CD8-positive, alpha-beta memory T cell (primary cell): ENCODE measurements around the gene UTP11. TPM values are rescaled to one million over a fixed set of nuclear protein-coding genes. Genes with fewer than 3 reads are reported as not detected.
"Not testable (repeated sequence)": the region's sequence is repeated elsewhere in the genome, so short reads cannot be mapped to it uniquely, and the experiment has no call there.

Experiments
- CTCF ChIA-PET: fragments of 350-600 bp; sonication (Branson Sonifier 250); formaldehyde crosslinking; loops from one replicate; lab custom pipeline; 2021; ENCODE audit warnings: antibody characterized with exemption; lab: Charles Lee
- POLR2A ChIA-PET: fragments of 350-600 bp; sonication (Branson Sonifier 250); formaldehyde crosslinking; loops from one replicate; lab custom pipeline; 2021; ENCODE audit warnings: antibody characterized with exemption; lab: Charles Lee
- DNase-seq, 5 donors: peaks; one replicate each; pipeline versions ENCODE4 v3.0.0 to v3.0.0-alpha.2; 2020 to 2022; ENCODE audit warnings: mixed read lengths in 1 of 5
- H3K27ac ChIP-seq: one replicate; pipeline ENCODE4 v1.7.0; 2013; ENCODE audit warnings: low read depth, mild to moderate bottlenecking, low read length, moderate library complexity
- H3K27me3 ChIP-seq: 2 replicates; pipeline ENCODE4 v1.7.0; 2013; ENCODE audit warnings: low read length, mild to moderate bottlenecking; ENCODE audit not compliant: insufficient read depth, poor library complexity, severe bottlenecking
- H3K36me3 ChIP-seq: 2 replicates; pipeline ENCODE4 v1.7.0; 2013; ENCODE audit warnings: mild to moderate bottlenecking, low read length, moderate library complexity; ENCODE audit not compliant: insufficient read depth
- H3K4me1 ChIP-seq: 2 replicates; pipeline ENCODE4 v1.7.0; 2013; ENCODE audit warnings: mild to moderate bottlenecking, low read length, moderate library complexity; ENCODE audit not compliant: insufficient read depth
- H3K4me3 ChIP-seq: 2 replicates; pipeline ENCODE4 v1.7.0; 2013; ENCODE audit warnings: mild to moderate bottlenecking, low read length
- H3K9me3 ChIP-seq: 2 replicates; pipeline ENCODE4 v1.7.0; 2013; ENCODE audit warnings: mild to moderate bottlenecking, low read length
- H3K27ac Mint-ChIP-seq, 8 donors: one replicate each; pipeline ENCODE4 v1.8.0; 2020 to 2021; ENCODE audit warnings: mixed read lengths in 8 of 8, mild to moderate bottlenecking in 6 of 8, inconsistent platforms in 3 of 8, moderate library complexity in 3 of 8
- H3K27me3 Mint-ChIP-seq, 2 donors: one replicate each; pipeline ENCODE4 v1.8.0; 2020 to 2021; ENCODE audit warnings: mixed read lengths in 2 of 2, mild to moderate bottlenecking in 1 of 2, moderate library complexity in 1 of 2
- H3K36me3 Mint-ChIP-seq, 3 donors: one replicate each; pipeline ENCODE4 v1.8.0; 2020 to 2021; ENCODE audit warnings: mixed read lengths in 3 of 3, inconsistent platforms in 1 of 3, mild to moderate bottlenecking in 1 of 3
- H3K4me1 Mint-ChIP-seq, 3 donors: one replicate each; pipeline ENCODE4 v1.8.0; 2020 to 2021; ENCODE audit warnings: mixed read lengths in 3 of 3, inconsistent platforms in 1 of 3, mild to moderate bottlenecking in 1 of 3
- H3K4me3 Mint-ChIP-seq, 7 donors: one replicate each; pipeline ENCODE4 v1.8.0; 2020 to 2021; ENCODE audit warnings: mixed read lengths in 7 of 7, mild to moderate bottlenecking in 6 of 7, moderate library complexity in 4 of 7, inconsistent platforms in 2 of 7
- H3K9me3 Mint-ChIP-seq, 5 donors: one replicate each; pipeline ENCODE4 v1.8.0; 2020 to 2022; ENCODE audit warnings: mixed read lengths in 5 of 5, mild to moderate bottlenecking in 3 of 5, moderate library complexity in 2 of 5, inconsistent platforms in 1 of 5
- polyA plus RNA-seq: library from polyadenylated mRNA; unstranded; fragments of 300-500 nt; fragmentation: Illumina TruSeq; gene quantifications from one replicate; pipeline ENCODE4 v1.2.3, GENCODE V29; 2021
- total RNA-seq, 2 experiments: library from RNA; stranded (reverse); gene quantifications; one replicate each; pipeline ENCODE4 v1.2.3, GENCODE V29; 2021

UTP11 gene
- total RNA-seq (10 to 100 TPM; 73.5 to 73.6 TPM), polyA plus RNA-seq (22.4 TPM)

- peak; percentile 80 to 95 (median 91) for DNase-seq
- H3K4me3 ChIP-seq, result peak within 1 kb of the TSS; percentile 73
- peak within 1 kb of the TSS; percentile 79 for H3K27ac ChIP-seq
- no peaks in the 10 kb centered on the region for H3K9me3 ChIP-seq
- no peaks in the 10 kb centered on the region for H3K9me3 Mint-ChIP-seq
- peaks cover 0 to 2% of the 10 kb centered on the region in 2 donors for H3K27me3 Mint-ChIP-seq
- ChIA-PET CTCF (interaction anchor here (0.6 to 1.8 kb wide), 5 partner anchors 14 to 1786 kb away, joined by 3 to 8 read pairs (median 4); partner anchors contain the start of genes MTF1 and SF3A3), POLR2A (interaction anchor here (0.6 to 1.0 kb wide), 3 partner anchors 16 to 552 kb away, joined by 3 to 4 read pairs (median 3); partner anchors contain the start of genes C1orf122 and YRDC)
- peaks cover 46 to 57% (median 50%) of the 10 kb centered on the region in 3 donors for H3K4me1 Mint-ChIP-seq
- H3K4me3 Mint-ChIP-seq, result peak within 1 kb of the TSS; percentile 95 to 99 (median 99)
- peak within 1 kb of the TSS; percentile 89 to 100 (median 97) for H3K27ac Mint-ChIP-seq
- peaks cover 45% of the 10 kb centered on the region for H3K4me1 ChIP-seq
- peaks cover 22% of the 10 kb centered on the region for H3K36me3 ChIP-seq
- no peaks in the 10 kb centered on the region for H3K27me3 ChIP-seq
- peaks cover 0 to 34% (median 4%) of the 10 kb centered on the region in 3 donors for H3K36me3 Mint-ChIP-seq
Measured at GRCh38 chr1:38012363-38013226, at the start of gene UTP11. Gene UTP11 (plus strand): TSS chr1:38012734. CDS start chr1:38012803, 69 bp downstream.

- H3K36me3 Mint-ChIP-seq, result peaks cover 0 to 70% (median 23%) of the 10 kb centered on the region in 3 donors
- H3K4me1 ChIP-seq, DNase-seq, H3K27me3 Mint-ChIP-seq, H3K9me3 ChIP-seq, H3K4me1 Mint-ChIP-seq, H3K27ac Mint-ChIP-seq, H3K9me3 Mint-ChIP-seq, H3K4me3 ChIP-seq, H3K27me3 ChIP-seq, H3K4me3 Mint-ChIP-seq, H3K27ac ChIP-seq, CTCF ChIA-PET: not testable (repeated sequence)
- H3K36me3 ChIP-seq, result peaks cover 38% of the 10 kb centered on the region
- POLR2A ChIA-PET, result interaction anchor here (0.5 to 0.6 kb wide), 2 partner anchors 23 to 88 kb away, joined by 4 to 7 read pairs; no protein-coding TSS in a partner anchor
Measured at GRCh38 chr1:37964106-37964505, 48.4 kb upstream of the UTP11 start.

GRCh38 chr1:37965301-37965700, 47.2 kb upstream of the UTP11 start:
- ChIA-PET POLR2A (no interaction called here), CTCF (no interaction called here)
- Mint-ChIP-seq H3K27ac (peak overlapping the region in 1 of 8 donors; percentile 29), H3K9me3 (no peaks in the 10 kb centered on the region), H3K27me3 (no peaks in the 10 kb centered on the region), H3K4me3 (no peak overlapping the region), H3K4me1 (no peaks in the 10 kb centered on the region), H3K36me3 (peaks cover 0 to 71% (median 21%) of the 10 kb centered on the region in 3 donors)
- H3K27ac ChIP-seq, result no peak overlapping the region
- H3K9me3 ChIP-seq, result no peaks in the 10 kb centered on the region
- no peak overlapping the region for H3K4me3 ChIP-seq
- no peaks in the 10 kb centered on the region for H3K27me3 ChIP-seq
- no peak for DNase-seq
- H3K4me1 ChIP-seq, result no peaks in the 10 kb centered on the region
- H3K36me3 ChIP-seq, result peaks cover 35% of the 10 kb centered on the region

GRCh38 chr1:37973684-37974083, 38.9 kb upstream of the UTP11 start:
- H3K4me3 Mint-ChIP-seq, H3K27me3 Mint-ChIP-seq, H3K4me3 ChIP-seq, H3K27me3 ChIP-seq, H3K9me3 Mint-ChIP-seq, H3K4me1 ChIP-seq, H3K27ac ChIP-seq, DNase-seq, POLR2A ChIA-PET, CTCF ChIA-PET, H3K9me3 ChIP-seq: not testable (repeated sequence)
- H3K36me3 ChIP-seq, result peaks cover 36% of the 10 kb centered on the region
- Mint-ChIP-seq H3K36me3 (peaks cover 14 to 97% (median 30%) of the 10 kb centered on the region in 3 donors), H3K4me1 (peaks cover 12 to 24% (median 19%) of the 10 kb centered on the region in 3 donors), H3K27ac (peak overlapping the region in 1 of 8 donors; percentile 14)

- H3K27me3 Mint-ChIP-seq, result no peaks in the 10 kb centered on the region
- no peaks in the 10 kb centered on the region for H3K27me3 ChIP-seq
- H3K27ac ChIP-seq, result no peak overlapping the region
- peaks cover 0 to 4% (median 0%) of the 10 kb centered on the region in 5 donors for H3K9me3 Mint-ChIP-seq
- H3K4me3 Mint-ChIP-seq, result no peak overlapping the region
- peaks cover 36% of the 10 kb centered on the region for H3K36me3 ChIP-seq
- no peak for DNase-seq
- H3K9me3 ChIP-seq, result no peaks in the 10 kb centered on the region
- peaks cover 17 to 97% (median 31%) of the 10 kb centered on the region in 3 donors for H3K36me3 Mint-ChIP-seq
- peaks cover 12 to 24% (median 19%) of the 10 kb centered on the region in 3 donors for H3K4me1 Mint-ChIP-seq
- H3K4me1 ChIP-seq, result no peaks in the 10 kb centered on the region
- POLR2A ChIA-PET, result no interaction called here
- CTCF ChIA-PET, result no interaction called here
- no peak overlapping the region for H3K4me3 ChIP-seq
- H3K27ac Mint-ChIP-seq, result peak overlapping the region in 1 of 8 donors; percentile 20
Measured at GRCh38 chr1:37974567-37974966, 38.0 kb upstream of the UTP11 start.

GRCh38 chr1:37975083-37975482, 37.5 kb upstream of the UTP11 start:
- H3K27ac ChIP-seq, H3K27me3 ChIP-seq, H3K9me3 Mint-ChIP-seq, H3K4me3 Mint-ChIP-seq, H3K4me3 ChIP-seq, H3K9me3 ChIP-seq, H3K27me3 Mint-ChIP-seq, H3K4me1 ChIP-seq: not testable (repeated sequence)
- DNase-seq, result peak in 1 of 5 donors; percentile 17
- POLR2A ChIA-PET, result interaction anchor here (0.6 to 0.7 kb wide), 2 partner anchors 45 to 286 kb away, joined by 3 to 4 read pairs; no protein-coding TSS in a partner anchor
- Mint-ChIP-seq H3K36me3 (peaks cover 17 to 97% (median 30%) of the 10 kb centered on the region in 3 donors), H3K27ac (peak overlapping the region in 1 of 8 donors; percentile 34), H3K4me1 (peaks cover 12 to 24% (median 19%) of the 10 kb centered on the region in 3 donors)
- peaks cover 36% of the 10 kb centered on the region for H3K36me3 ChIP-seq
- CTCF ChIA-PET, result interaction anchor here (1.5 kb wide), 1 partner anchor 15 kb away, joined by 7 read pairs; the partner anchor contains the start of gene SF3A3

- H3K4me1 Mint-ChIP-seq, result peaks cover 0 to 5% (median 0%) of the 10 kb centered on the region in 3 donors
- H3K4me1 ChIP-seq, result no peaks in the 10 kb centered on the region
- ChIA-PET POLR2A (interaction anchor here (0.6 kb wide), 1 partner anchor 58 kb away, joined by 3 read pairs; no protein-coding TSS in a partner anchor), CTCF (no interaction called here)
- no peak for DNase-seq
- H3K9me3 Mint-ChIP-seq, result peaks cover 0 to 4% (median 0%) of the 10 kb centered on the region in 5 donors
- no peak overlapping the region for H3K4me3 ChIP-seq
- H3K27ac ChIP-seq, result no peak overlapping the region
- peaks cover 17 to 87% (median 37%) of the 10 kb centered on the region in 3 donors for H3K36me3 Mint-ChIP-seq
- H3K27me3 Mint-ChIP-seq, result no peaks in the 10 kb centered on the region
- no peaks in the 10 kb centered on the region for H3K9me3 ChIP-seq
- H3K36me3 ChIP-seq, result peaks cover 61% of the 10 kb centered on the region
- H3K4me3 Mint-ChIP-seq, result no peak overlapping the region
- no peaks in the 10 kb centered on the region for H3K27me3 ChIP-seq
- no peak overlapping the region for H3K27ac Mint-ChIP-seq
Measured at GRCh38 chr1:37978541-37978940, 34.0 kb upstream of the UTP11 start.

- Mint-ChIP-seq H3K27me3 (no peaks in the 10 kb centered on the region), H3K9me3 (no peaks in the 10 kb centered on the region), H3K4me3 (no peak overlapping the region), H3K27ac (no peak overlapping the region), H3K4me1 (peaks cover 7 to 11% (median 11%) of the 10 kb centered on the region in 3 donors), H3K36me3 (peaks cover 7 to 80% (median 24%) of the 10 kb centered on the region in 3 donors)
- ChIA-PET CTCF (no interaction called here), POLR2A (no interaction called here)
- Histone ChIP-seq H3K4me1 (peaks cover 5% of the 10 kb centered on the region), H3K9me3 (no peaks in the 10 kb centered on the region), H3K36me3 (peaks cover 79% of the 10 kb centered on the region), H3K27ac (no peak overlapping the region), H3K4me3 (no peak overlapping the region), H3K27me3 (no peaks in the 10 kb centered on the region)
- no peak for DNase-seq
Measured at GRCh38 chr1:37983546-37983945, 29.0 kb upstream of the UTP11 start.
